NCI-H2171 treated with DMSO at 0.1 percent for 48 hours (cell line): ENCODE data around the gene FEM1A.

Experiments
- DNase-seq: peaks from one replicate; lab custom pipeline; 2025; lab: John Stamatoyannopoulos, UW

The FEM1A gene

DNA sequence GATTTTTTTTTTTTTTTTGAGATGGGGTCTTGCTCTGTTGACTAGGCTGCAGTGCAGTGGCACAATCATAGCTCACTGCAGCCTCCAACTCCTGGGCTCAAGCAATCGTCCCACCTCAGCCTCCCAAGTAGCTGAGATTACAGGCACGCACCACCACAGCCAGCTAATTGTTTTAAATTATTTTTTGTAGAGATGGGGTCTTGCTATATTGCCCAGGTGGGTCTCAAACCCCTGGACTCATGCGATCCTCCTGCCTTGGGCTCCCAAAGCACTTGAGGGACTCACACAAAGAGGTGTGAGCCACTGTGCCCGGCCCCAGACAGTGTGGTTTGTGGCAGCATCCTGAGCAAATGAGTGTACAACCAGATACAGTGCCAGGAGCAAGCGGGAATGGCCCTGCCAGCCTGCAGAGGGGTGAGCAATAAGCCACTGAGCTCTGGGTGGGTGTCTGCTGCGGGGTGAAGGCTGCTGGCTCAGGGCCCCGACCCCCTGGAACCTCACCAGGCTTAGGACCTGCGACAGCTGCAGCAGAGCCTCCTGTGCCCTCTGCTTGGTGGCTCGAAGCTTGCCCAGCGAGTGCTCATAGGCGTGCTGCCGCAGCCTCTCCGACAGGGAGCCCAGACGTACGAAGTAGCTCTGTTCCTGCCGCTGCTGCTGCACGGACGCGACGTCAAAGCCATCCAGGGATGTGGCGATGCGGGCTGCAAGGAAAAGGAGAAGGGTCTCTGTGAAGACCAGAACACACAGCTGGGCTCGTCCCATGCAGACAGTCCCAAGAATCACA lies 55.8 kb downstream of the FEM1A start:
- DNase-seq = no peak

DNA sequence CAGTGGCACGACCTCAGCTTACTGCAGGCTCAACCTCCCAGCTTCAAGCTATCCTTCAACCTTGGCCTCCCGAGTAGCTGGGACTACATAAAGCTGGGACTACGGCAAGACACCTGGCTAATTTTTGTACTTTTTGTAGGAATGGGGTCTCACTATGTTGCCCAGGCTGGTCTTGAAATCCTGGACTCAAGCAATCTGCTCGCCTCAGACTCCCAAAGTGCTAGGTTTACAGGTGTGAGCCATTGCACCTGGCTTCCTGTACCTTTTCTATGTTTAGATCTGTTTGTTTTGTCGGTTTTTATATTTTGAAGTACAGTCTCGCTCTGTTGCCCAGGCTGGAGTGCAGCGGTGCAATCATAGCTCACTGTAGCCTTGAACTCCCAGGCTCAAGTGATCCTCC lies 57.5 kb downstream of the FEM1A start:
- no peak for DNase-seq
